HepG2 (cell line): Measurements from ENCODE around the gene SULT1E1. TPM values are rescaled to one million over a fixed set of nuclear protein-coding genes. Genes with fewer than 3 reads are reported as not detected.

Source experiments
- CBX1 ChIP-seq: IDR thresholded peaks from one replicate; pipeline ENCODE4 v1.6.1; 2016; ENCODE audit warnings: antibody characterized with exemption, low read depth
- FIP1L1 ChIP-seq: fragments of 200-400 bp; formaldehyde crosslinking; IDR thresholded peaks from 2 replicates; pipeline ENCODE4 v1.6.1; 2018; ENCODE audit warnings: low read depth, mild to moderate bottlenecking, low read length, moderate library complexity, borderline replicate concordance; ENCODE audit not compliant: insufficient read depth
- HOXA5 ChIP-seq: sonication (generic); formaldehyde crosslinking; IDR thresholded peaks from 2 replicates; pipeline ENCODE4 v1.4.0; 2020; ENCODE audit warnings: missing genetic modification reagents
- JUNB ChIP-seq: sonication (generic); formaldehyde crosslinking; IDR thresholded peaks from 2 replicates; pipeline ENCODE4 v1.8.0; 2022; ENCODE audit warnings: missing genetic modification reagents, mild to moderate bottlenecking, borderline replicate concordance
- NR2C2 ChIP-seq: sonication (generic); formaldehyde crosslinking; IDR thresholded peaks from 2 replicates; pipeline ENCODE4 v1.4.0; 2020; ENCODE audit warnings: missing genetic modification reagents, mild to moderate bottlenecking, moderate library complexity, borderline replicate concordance
- NR2F2 ChIP-seq: IDR thresholded peaks from 2 replicates; pipeline ENCODE4 v1.6.1; 2012; ENCODE audit warnings: low read depth, inconsistent platforms, borderline replicate concordance
- PLRG1 ChIP-seq: fragments of 450-650 bp; conservative IDR thresholded peaks from 2 replicates; pipeline ENCODE4 v1.6.1; 2016
- SNAPC2 ChIP-seq: sonication (generic); formaldehyde crosslinking; IDR thresholded peaks from 2 replicates; pipeline ENCODE4 v1.8.1; 2022; ENCODE audit warnings: mild to moderate bottlenecking, missing genetic modification reagents
- SRSF9 ChIP-seq: fragments of 200-400 bp; formaldehyde crosslinking; IDR thresholded peaks from 2 replicates; pipeline ENCODE4 v1.6.1; 2018; ENCODE audit warnings: borderline replicate concordance, mild to moderate bottlenecking, low read depth, low read length; ENCODE audit not compliant: insufficient read depth, poor library complexity, severe bottlenecking
- TGIF2 ChIP-seq: IDR thresholded peaks from 2 replicates; pipeline ENCODE4 v1.6.1; 2016; ENCODE audit warnings: control low read depth, missing compliant biosample characterization
- U2AF2 ChIP-seq: fragments of 200-400 bp; formaldehyde crosslinking; IDR thresholded peaks from 2 replicates; pipeline ENCODE4 v1.6.1; 2017; ENCODE audit warnings: low read depth, mild to moderate bottlenecking, low read length
- ZNF263 ChIP-seq: sonication (generic); formaldehyde crosslinking; IDR thresholded peaks from 2 replicates; pipeline ENCODE4 v1.4.0; 2020; ENCODE audit warnings: missing genetic modification reagents
- ZNF543 ChIP-seq: sonication (generic); formaldehyde crosslinking; IDR thresholded peaks from 2 replicates; pipeline ENCODE4 v1.4.0; 2020; ENCODE audit warnings: mild to moderate bottlenecking, missing genetic modification reagents
- ZNF644 ChIP-seq: IDR thresholded peaks from 2 replicates; pipeline ENCODE4 v1.6.1; 2016; ENCODE audit warnings: low read depth
- ZNF674 ChIP-seq: sonication (generic); formaldehyde crosslinking; IDR thresholded peaks from 2 replicates; pipeline ENCODE4 v1.5.0; 2020; ENCODE audit warnings: low read depth, mild to moderate bottlenecking, missing genetic modification reagents
- ZNF746 ChIP-seq: sonication (generic); formaldehyde crosslinking; IDR thresholded peaks from 2 replicates; pipeline ENCODE4 v1.8.0; 2022; ENCODE audit warnings: mild to moderate bottlenecking, missing genetic modification reagents
- ZNF792 ChIP-seq: IDR thresholded peaks from 2 replicates; pipeline ENCODE4 v1.6.1; 2016
- polyA plus RNA-seq, 8 experiments: library from polyadenylated mRNA; depleted of rRNA in 3 of 8; stranded (reverse) in 7 of 8; unstranded in 1 of 8; fragments of >200 nt; fragmentation: Illumina TruSeq in 4 of 8; extraction: Trizol in 4 of 8; gene quantifications; 2 replicates each; pipeline versions ENCODE4 v1.2.1 to v1.2.3, GENCODE V29; 2011 to 2016; ENCODE audit warnings: low read depth in 4 of 8, missing spikeins in 1 of 8, mixed read lengths in 1 of 8; ENCODE audit not compliant: insufficient read depth in 1 of 8
- total RNA-seq, 5 experiments: library from RNA; depleted of rRNA; stranded (reverse); fragments of >200 nt; fragmentation: Illumina TruSeq; extraction: Trizol; gene quantifications; 2 replicates each; pipeline ENCODE4 v1.2.3, GENCODE V29; 2016; ENCODE audit warnings: low read depth in 1 of 5
- TF ChIP-seq, protein P1 (sequence below): sonication (generic); formaldehyde crosslinking; IDR thresholded peaks from 2 replicates; pipeline ENCODE4 v1.5.1; 2020; ENCODE audit warnings: mild to moderate bottlenecking, missing genetic modification reagents, moderate library complexity
- TF ChIP-seq, protein P2 (sequence below): sonication (generic); formaldehyde crosslinking; IDR thresholded peaks from 2 replicates; pipeline ENCODE4 v1.5.0; 2020; ENCODE audit warnings: missing genetic modification reagents, mild to moderate bottlenecking, borderline replicate concordance
- TF ChIP-seq, protein P3 (sequence below): fragments of 450-650 bp; IDR thresholded peaks from 2 replicates; pipeline ENCODE4 v1.6.1; 2017; ENCODE audit warnings: mild to moderate bottlenecking
- TF ChIP-seq, protein P4 (sequence below): sonication (generic); formaldehyde crosslinking; IDR thresholded peaks from 2 replicates; pipeline ENCODE4 v1.8.1; 2023; ENCODE audit warnings: mild to moderate bottlenecking, missing genetic modification reagents
- TF ChIP-seq, protein P5 (sequence below): sonication (generic); formaldehyde crosslinking; IDR thresholded peaks from 2 replicates; pipeline ENCODE4 v1.4.0; 2020; ENCODE audit warnings: missing genetic modification reagents

Gene SULT1E1
- total and polyA plus RNA-seq, 2 of the 13 experiments (the other 11 are each of a cell fraction or from before 2014, with no cell fraction given): 1.7 to 3.9 TPM

DNA sequence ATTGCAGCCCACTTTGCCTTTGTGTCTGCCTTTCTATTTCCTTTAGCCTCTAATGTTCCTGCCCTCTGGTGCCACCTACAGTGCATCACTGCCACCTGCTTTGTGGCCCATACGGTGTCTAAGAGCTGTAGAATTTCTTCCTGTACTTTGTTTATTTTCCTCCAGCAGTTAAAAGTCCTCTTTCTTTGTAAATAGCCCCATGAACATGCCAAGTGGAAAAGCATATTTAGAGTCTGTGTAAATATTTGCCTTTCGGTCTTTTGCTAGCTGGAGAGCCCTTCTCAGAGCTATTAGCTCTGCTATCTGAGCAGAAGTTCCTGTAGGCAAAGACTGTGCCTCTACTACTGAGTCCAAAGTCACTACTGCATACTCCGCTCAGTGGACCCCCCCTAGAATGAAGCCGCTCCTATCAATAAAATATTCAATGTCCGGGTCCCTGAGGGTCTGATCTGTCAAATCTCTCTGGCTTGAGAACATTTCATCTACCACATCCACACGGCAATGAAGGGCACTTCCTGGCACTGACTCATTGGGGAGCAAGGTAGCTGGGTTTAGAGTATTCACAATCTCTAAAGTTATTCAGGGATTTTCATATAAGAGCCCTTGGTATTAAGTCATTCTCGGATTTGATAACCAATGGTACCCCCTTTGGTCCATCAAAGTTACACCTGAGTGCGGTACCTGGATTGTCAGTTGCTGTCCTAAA lies 36.3 kb downstream of the SULT1E1 start (continued):
- TF ChIP-seq, protein P1, sequence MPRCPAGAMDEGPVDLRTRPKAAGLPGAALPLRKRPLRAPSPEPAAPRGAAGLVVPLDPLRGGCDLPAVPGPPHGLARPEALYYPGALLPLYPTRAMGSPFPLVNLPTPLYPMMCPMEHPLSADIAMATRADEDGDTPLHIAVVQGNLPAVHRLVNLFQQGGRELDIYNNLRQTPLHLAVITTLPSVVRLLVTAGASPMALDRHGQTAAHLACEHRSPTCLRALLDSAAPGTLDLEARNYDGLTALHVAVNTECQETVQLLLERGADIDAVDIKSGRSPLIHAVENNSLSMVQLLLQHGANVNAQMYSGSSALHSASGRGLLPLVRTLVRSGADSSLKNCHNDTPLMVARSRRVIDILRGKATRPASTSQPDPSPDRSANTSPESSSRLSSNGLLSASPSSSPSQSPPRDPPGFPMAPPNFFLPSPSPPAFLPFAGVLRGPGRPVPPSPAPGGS (CRISPR knock-in tag): no peak
- TF ChIP-seq U2AF2 (no peak), SRSF9 (no peak), TGIF2 (CRISPR knock-in tag) (0 out of 2 replicates have a peak, but pooled peaks have one; percentile 12), ZNF674 (CRISPR knock-in tag) (no peak), PLRG1 (no peak), NR2C2 (CRISPR knock-in tag) (no peak; the same call in 1 of the 2 replicates), JUNB (CRISPR knock-in tag) (no peak), ZNF644 (CRISPR knock-in tag) (peak; percentile 92), HOXA5 (CRISPR knock-in tag) (no peak), ZNF263 (no peak), SNAPC2 (CRISPR knock-in tag) (peak; percentile 70; the same call in 1 of the 2 replicates), FIP1L1 (no peak), ZNF543 (CRISPR knock-in tag) (no peak), ZNF746 (peak; percentile 5; the same call in 1 of the 2 replicates), NR2F2 (peak; percentile 73; the same call in 1 of the 2 replicates), CBX1 (no peak), ZNF792 (CRISPR knock-in tag) (peak; percentile 82; the same call in 1 of the 2 replicates)
- TF ChIP-seq, protein P2, sequence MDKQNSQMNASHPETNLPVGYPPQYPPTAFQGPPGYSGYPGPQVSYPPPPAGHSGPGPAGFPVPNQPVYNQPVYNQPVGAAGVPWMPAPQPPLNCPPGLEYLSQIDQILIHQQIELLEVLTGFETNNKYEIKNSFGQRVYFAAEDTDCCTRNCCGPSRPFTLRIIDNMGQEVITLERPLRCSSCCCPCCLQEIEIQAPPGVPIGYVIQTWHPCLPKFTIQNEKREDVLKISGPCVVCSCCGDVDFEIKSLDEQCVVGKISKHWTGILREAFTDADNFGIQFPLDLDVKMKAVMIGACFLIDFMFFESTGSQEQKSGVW (CRISPR knock-in tag): no peak
- TF ChIP-seq, protein P3, sequence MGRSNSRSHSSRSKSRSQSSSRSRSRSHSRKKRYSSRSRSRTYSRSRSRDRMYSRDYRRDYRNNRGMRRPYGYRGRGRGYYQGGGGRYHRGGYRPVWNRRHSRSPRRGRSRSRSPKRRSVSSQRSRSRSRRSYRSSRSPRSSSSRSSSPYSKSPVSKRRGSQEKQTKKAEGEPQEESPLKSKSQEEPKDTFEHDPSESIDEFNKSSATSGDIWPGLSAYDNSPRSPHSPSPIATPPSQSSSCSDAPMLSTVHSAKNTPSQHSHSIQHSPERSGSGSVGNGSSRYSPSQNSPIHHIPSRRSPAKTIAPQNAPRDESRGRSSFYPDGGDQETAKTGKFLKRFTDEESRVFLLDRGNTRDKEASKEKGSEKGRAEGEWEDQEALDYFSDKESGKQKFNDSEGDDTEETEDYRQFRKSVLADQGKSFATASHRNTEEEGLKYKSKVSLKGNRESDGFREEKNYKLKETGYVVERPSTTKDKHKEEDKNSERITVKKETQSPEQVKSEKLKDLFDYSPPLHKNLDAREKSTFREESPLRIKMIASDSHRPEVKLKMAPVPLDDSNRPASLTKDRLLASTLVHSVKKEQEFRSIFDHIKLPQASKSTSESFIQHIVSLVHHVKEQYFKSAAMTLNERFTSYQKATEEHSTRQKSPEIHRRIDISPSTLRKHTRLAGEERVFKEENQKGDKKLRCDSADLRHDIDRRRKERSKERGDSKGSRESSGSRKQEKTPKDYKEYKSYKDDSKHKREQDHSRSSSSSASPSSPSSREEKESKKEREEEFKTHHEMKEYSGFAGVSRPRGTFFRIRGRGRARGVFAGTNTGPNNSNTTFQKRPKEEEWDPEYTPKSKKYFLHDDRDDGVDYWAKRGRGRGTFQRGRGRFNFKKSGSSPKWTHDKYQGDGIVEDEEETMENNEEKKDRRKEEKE: no peak
- TF ChIP-seq, protein P4, sequence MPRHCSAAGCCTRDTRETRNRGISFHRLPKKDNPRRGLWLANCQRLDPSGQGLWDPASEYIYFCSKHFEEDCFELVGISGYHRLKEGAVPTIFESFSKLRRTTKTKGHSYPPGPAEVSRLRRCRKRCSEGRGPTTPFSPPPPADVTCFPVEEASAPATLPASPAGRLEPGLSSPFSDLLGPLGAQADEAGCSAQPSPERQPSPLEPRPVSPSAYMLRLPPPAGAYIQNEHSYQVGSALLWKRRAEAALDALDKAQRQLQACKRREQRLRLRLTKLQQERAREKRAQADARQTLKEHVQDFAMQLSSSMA: 0 out of 2 replicates have a peak, but pooled peaks have one; percentile 58
- TF ChIP-seq, protein P5, sequence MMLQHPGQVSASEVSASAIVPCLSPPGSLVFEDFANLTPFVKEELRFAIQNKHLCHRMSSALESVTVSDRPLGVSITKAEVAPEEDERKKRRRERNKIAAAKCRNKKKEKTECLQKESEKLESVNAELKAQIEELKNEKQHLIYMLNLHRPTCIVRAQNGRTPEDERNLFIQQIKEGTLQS: no peak
